Lower leg skin (tissue), 3 donors: ENCODE measurements around the gene ST7.

ENCODE experiments used
- CTCF ChIP-seq, 3 donors: fragments of 450-650 bp; IDR thresholded peaks; one replicate each; pipeline ENCODE4 v1.5.1; 2016; ENCODE audit warnings: antibody characterized with exemption in 3 of 3, mild to moderate bottlenecking in 3 of 3, moderate library complexity in 2 of 3
- POLR2A ChIP-seq, 2 donors: fragments of 450-650 bp; IDR thresholded peaks; one replicate each; pipeline ENCODE4 v1.6.1; 2016 to 2017; ENCODE audit warnings: antibody characterized with exemption in 2 of 2, mild to moderate bottlenecking in 1 of 2, moderate library complexity in 1 of 2

- TF ChIP-seq CTCF (IDR thresholded peaks at IDR 0.05), result no peak
- TF ChIP-seq POLR2A (IDR thresholded peaks at IDR 0.05), result no peak
Measured at GRCh38 chr7:117024811-117025210, 71.5 kb downstream of the ST7 start.
